Esophagus squamous epithelium (tissue), 4 donors: ENCODE results near the gene DERA.

ENCODE experiments used
- CTCF ChIP-seq, 6 experiments: fragments of 450-650 bp in 4 of 6; fragments of 200-600 bp in 2 of 6; sonication (generic) in 2 of 6; IDR thresholded peaks; one replicate each; pipeline ENCODE4 v1.5.1; 2016 to 2019; ENCODE audit warnings: antibody characterized with exemption in 6 of 6, mild to moderate bottlenecking in 4 of 6, moderate library complexity in 4 of 6
- POLR2A ChIP-seq, 4 donors: fragments of 450-650 bp; IDR thresholded peaks; one replicate each; pipeline ENCODE4 v1.6.1; 2017; ENCODE audit warnings: antibody characterized with exemption in 4 of 4, mild to moderate bottlenecking in 4 of 4, moderate library complexity in 3 of 4

- TF ChIP-seq POLR2A (IDR thresholded peaks at IDR 0.05) (no peak), CTCF (IDR thresholded peaks at IDR 0.05) (no peak)
Observed at GRCh38 chr12:15873556-15873955, 37.6 kb upstream of the DERA start.
